HepG2 (cell line): ENCODE measurements around the gene CLMP. TPM values are rescaled to one million over a fixed set of nuclear protein-coding genes. Genes with fewer than 3 reads are reported as not detected.

ENCODE experiments used
- ATAC-seq: fragments of 200-7000 bp; cut with Tn5 transposase; 3 replicates; pipeline ENCODE4 v1.9.1; 2020; ENCODE audit warnings: mild to moderate bottlenecking, moderate library complexity
- BruUV-seq: library from RNA; stranded (reverse); fragments of 400-500 nt; replicated peaks from 2 replicates; lab custom pipeline; 2021; lab: Mats Ljungman, UMichigan
- CTCF ChIA-PET: fragments of 300-600 bp; formaldehyde crosslinking; extraction: SDS; loops from one replicate; lab custom pipeline; 2021; ENCODE audit warnings: low total read pairs, inconsistent platforms, low intra/inter-chr PET ratio; lab: Yijun Ruan, JAX
- POLR2A ChIA-PET: fragments of 350-600 bp; sonication (Branson Sonifier 250); formaldehyde crosslinking; loops from one replicate; lab custom pipeline; 2020; ENCODE audit warnings: antibody characterized with exemption, inconsistent platforms; lab: Yijun Ruan, JAX
- DNase-seq: peaks from one replicate; pipeline ENCODE4 v3.0.0-alpha.2; 2015; ENCODE audit warnings: low spot score
- FAIRE-seq: peaks from 3 replicates; lab custom pipeline; 2011; peaks lifted over from hg19 to GRCh38; lab: Jason Lieb, UNC
- H2AFZ ChIP-seq: one replicate; pipeline ENCODE4 v1.6.1; 2011; ENCODE audit warnings: low read length, inconsistent platforms
- H3K27ac ChIP-seq: fragments of 300-600 bp; 3 replicates; pipeline ENCODE4 v1.8.0; 2011; ENCODE audit warnings: mixed run types, mild to moderate bottlenecking, mixed read lengths, low read length, inconsistent platforms; ENCODE audit not compliant: insufficient read depth; ENCODE audit errors: extremely low read length
- H3K27me3 ChIP-seq, 2 experiments: fragments of 200-600 bp in 1 of 2; 2 replicates in 1 of 2; 3 replicates in 1 of 2; pipeline versions ENCODE4 v1.6.0 to v1.8.0; 2011; ENCODE audit warnings: low read length in 2 of 2, mild to moderate bottlenecking in 2 of 2, moderate library complexity in 2 of 2, inconsistent platforms in 1 of 2; ENCODE audit not compliant: insufficient read depth in 2 of 2, control insufficient read depth in 1 of 2
- H3K36me3 ChIP-seq, 2 experiments: fragments of 200-600 bp in 1 of 2; replicated peaks in 1 of 2; 2 replicates in 1 of 2; 3 replicates in 1 of 2; pipeline versions ENCODE4 v1.5.1 to v1.8.0; 2011; ENCODE audit warnings: low read length in 2 of 2, inconsistent platforms in 1 of 2; ENCODE audit not compliant: insufficient read depth in 2 of 2, control insufficient read depth in 1 of 2
- H3K4me1 ChIP-seq: 2 replicates; pipeline ENCODE4 v1.5.1; 2012; ENCODE audit warnings: low read length, inconsistent platforms; ENCODE audit not compliant: insufficient read depth
- H3K4me2 ChIP-seq: 2 replicates; pipeline ENCODE4 v1.6.0; 2011; ENCODE audit warnings: low read depth, low read length, inconsistent platforms
- H3K4me3 ChIP-seq, 3 experiments: fragments of 200-600 bp in 1 of 3; sonication (generic), shearing (Covaris generic) in 1 of 3; replicated peaks in 1 of 3; 2 replicates each; pipeline ENCODE4 v1.5.1; 2011 to 2016; ENCODE audit warnings: low read length in 3 of 3, inconsistent platforms in 2 of 3, low read depth in 2 of 3, mild to moderate bottlenecking in 2 of 3, control low read depth in 1 of 3, mixed read lengths in 1 of 3; ENCODE audit not compliant: insufficient read depth in 1 of 3
- H3K79me2 ChIP-seq: one replicate; pipeline ENCODE4 v1.6.1; 2011; ENCODE audit warnings: low read length, inconsistent platforms; ENCODE audit not compliant: insufficient read depth
- H3K9ac ChIP-seq: 2 replicates; pipeline ENCODE4 v1.6.0; 2011; ENCODE audit warnings: mild to moderate bottlenecking, low read depth, low read length, inconsistent platforms; ENCODE audit not compliant: insufficient read depth
- H3K9me3 ChIP-seq: 2 replicates; pipeline ENCODE4 v1.5.1; 2012; ENCODE audit warnings: mild to moderate bottlenecking, low read length
- H4K20me1 ChIP-seq: 2 replicates; pipeline ENCODE4 v1.6.0; 2011; ENCODE audit warnings: inconsistent platforms, mild to moderate bottlenecking, low read length, moderate library complexity; ENCODE audit not compliant: insufficient read depth
- ELF1 ChIP-seq: sonication (generic); formaldehyde crosslinking; IDR thresholded peaks from 2 replicates; pipeline ENCODE4 v1.4.0; 2020; ENCODE audit warnings: missing genetic modification reagents
- ELF4 ChIP-seq: sonication (generic); formaldehyde crosslinking; IDR thresholded peaks from 2 replicates; pipeline ENCODE4 v1.5.0; 2020; ENCODE audit warnings: missing genetic modification reagents, mild to moderate bottlenecking, moderate library complexity, borderline replicate concordance
- ERF ChIP-seq: IDR thresholded peaks from 2 replicates; pipeline ENCODE4 v1.6.1; 2018; ENCODE audit warnings: missing biosample characterization, missing genetic modification reagents
- GLI4 ChIP-seq: sonication (generic); formaldehyde crosslinking; IDR thresholded peaks from 2 replicates; pipeline ENCODE4 v1.5.1; 2020; ENCODE audit warnings: missing genetic modification reagents, mild to moderate bottlenecking, moderate library complexity, borderline replicate concordance
- MYPOP ChIP-seq: sonication (generic); formaldehyde crosslinking; IDR thresholded peaks from 2 replicates; pipeline ENCODE4 v1.8.1; 2023; ENCODE audit warnings: mild to moderate bottlenecking, moderate library complexity, missing genetic modification reagents
- RBAK ChIP-seq: sonication (generic); formaldehyde crosslinking; IDR thresholded peaks from 2 replicates; pipeline ENCODE4 v1.5.1; 2020; ENCODE audit warnings: mild to moderate bottlenecking, missing genetic modification reagents
- SP5 ChIP-seq: IDR thresholded peaks from 2 replicates; pipeline ENCODE4 v1.6.1; 2016; ENCODE audit warnings: low read depth, borderline replicate concordance
- TFDP1 ChIP-seq: IDR thresholded peaks from 2 replicates; pipeline ENCODE4 v1.6.1; 2016; ENCODE audit warnings: missing compliant biosample characterization, missing genetic modification reagents, borderline replicate concordance
- ZNF121 ChIP-seq: sonication (generic); formaldehyde crosslinking; IDR thresholded peaks from 2 replicates; pipeline ENCODE4 v1.5.0; 2020; ENCODE audit warnings: mild to moderate bottlenecking, missing genetic modification reagents
- ZNF513 ChIP-seq: sonication (generic); formaldehyde crosslinking; conservative IDR thresholded peaks from 2 replicates; pipeline ENCODE4 v1.5.0; 2020; ENCODE audit warnings: missing genetic modification reagents
- WGBS: methylation state at CpG from one replicate; pipeline ENCODE4 v1.1.6; 2017; ENCODE audit warnings: low lambda C conversion rate; 5-methylcytosine and 5-hydroxymethylcytosine counted together
- in situ Hi-C: cut with HindIII; loops from 2 replicates; pipeline ENCODE4 v1.10.0; 2017; ENCODE audit warnings: low pct_unique_long_range_greater_than_20kb; ENCODE audit not compliant: extremely low pct_ligation_motif_present
- intact Hi-C: fragments of 100-400 bp; cut with micrococcal nuclease; formaldehyde crosslinking; loops from one replicate; pipeline ENCODE4 v1.10.0; 2022; ENCODE audit not compliant: unreplicated experiment
- polyA plus RNA-seq, 8 experiments: library from polyadenylated mRNA; depleted of rRNA in 3 of 8; stranded (reverse) in 7 of 8; unstranded in 1 of 8; fragments of >200 nt; fragmentation: Illumina TruSeq in 4 of 8; extraction: Trizol in 4 of 8; gene quantifications; 2 replicates each; pipeline versions ENCODE4 v1.2.1 to v1.2.3, GENCODE V29; 2011 to 2016; ENCODE audit warnings: low read depth in 4 of 8, missing spikeins in 1 of 8, mixed read lengths in 1 of 8; ENCODE audit not compliant: insufficient read depth in 1 of 8
- total RNA-seq, 5 experiments: library from RNA; depleted of rRNA; stranded (reverse); fragments of >200 nt; fragmentation: Illumina TruSeq; extraction: Trizol; gene quantifications; 2 replicates each; pipeline ENCODE4 v1.2.3, GENCODE V29; 2016; ENCODE audit warnings: low read depth in 1 of 5

The CLMP gene
- total and polyA plus RNA-seq, 2 of the 13 experiments (the other 11 are each of a cell fraction or from before 2014, with no cell fraction given), result not detected

- no peak for FAIRE-seq
- Histone ChIP-seq H3K36me3 (no peaks in the 10 kb centered on the region), H3K4me2 (no peak overlapping the region), H3K9ac (no peak overlapping the region), H3K79me2 (no peaks in the 10 kb centered on the region), H3K4me1 (no peaks in the 10 kb centered on the region), H3K27me3 (peaks cover 4 to 62% of the 10 kb centered on the region in 2 experiments), H4K20me1 (no peaks in the 10 kb centered on the region), H3K4me3 (no peak overlapping the region), H3K9me3 (no peaks in the 10 kb centered on the region), H3K27ac (no peak overlapping the region), H2AFZ (no peak overlapping the region)
- DNase-seq, result no peak
- POLR2A ChIA-PET, result no interaction called here
- no TSS peak for BruUV-seq
- in situ Hi-C loops (no loop called here), intact Hi-C loops (no loop called here)
- CTCF ChIA-PET, result no interaction called here
- WGBS, result 13% methylated on average over 3 of the region's 4 CpGs
- no peak for ATAC-seq
- TF ChIP-seq GLI4 (CRISPR knock-in tag) (no peak), SP5 (no peak), ZNF121 (CRISPR knock-in tag) (no peak), TFDP1 (CRISPR knock-in tag) (no peak), ELF1 (no peak), ELF4 (CRISPR knock-in tag) (no peak), MYPOP (no peak), RBAK (CRISPR knock-in tag) (no peak), ZNF513 (CRISPR knock-in tag) (no peak), ERF (CRISPR knock-in tag) (no peak)
Observed at GRCh38 chr11:123193742-123194141, 1.3 kb downstream of the CLMP start.
